ENCODE results near the gene AUNIP.
A peak's percentile ranks its signal among the peaks of the same experiment; 100 is the strongest.

Gene AUNIP, protein sequence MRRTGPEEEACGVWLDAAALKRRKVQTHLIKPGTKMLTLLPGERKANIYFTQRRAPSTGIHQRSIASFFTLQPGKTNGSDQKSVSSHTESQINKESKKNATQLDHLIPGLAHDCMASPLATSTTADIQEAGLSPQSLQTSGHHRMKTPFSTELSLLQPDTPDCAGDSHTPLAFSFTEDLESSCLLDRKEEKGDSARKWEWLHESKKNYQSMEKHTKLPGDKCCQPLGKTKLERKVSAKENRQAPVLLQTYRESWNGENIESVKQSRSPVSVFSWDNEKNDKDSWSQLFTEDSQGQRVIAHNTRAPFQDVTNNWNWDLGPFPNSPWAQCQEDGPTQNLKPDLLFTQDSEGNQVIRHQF

DNA sequence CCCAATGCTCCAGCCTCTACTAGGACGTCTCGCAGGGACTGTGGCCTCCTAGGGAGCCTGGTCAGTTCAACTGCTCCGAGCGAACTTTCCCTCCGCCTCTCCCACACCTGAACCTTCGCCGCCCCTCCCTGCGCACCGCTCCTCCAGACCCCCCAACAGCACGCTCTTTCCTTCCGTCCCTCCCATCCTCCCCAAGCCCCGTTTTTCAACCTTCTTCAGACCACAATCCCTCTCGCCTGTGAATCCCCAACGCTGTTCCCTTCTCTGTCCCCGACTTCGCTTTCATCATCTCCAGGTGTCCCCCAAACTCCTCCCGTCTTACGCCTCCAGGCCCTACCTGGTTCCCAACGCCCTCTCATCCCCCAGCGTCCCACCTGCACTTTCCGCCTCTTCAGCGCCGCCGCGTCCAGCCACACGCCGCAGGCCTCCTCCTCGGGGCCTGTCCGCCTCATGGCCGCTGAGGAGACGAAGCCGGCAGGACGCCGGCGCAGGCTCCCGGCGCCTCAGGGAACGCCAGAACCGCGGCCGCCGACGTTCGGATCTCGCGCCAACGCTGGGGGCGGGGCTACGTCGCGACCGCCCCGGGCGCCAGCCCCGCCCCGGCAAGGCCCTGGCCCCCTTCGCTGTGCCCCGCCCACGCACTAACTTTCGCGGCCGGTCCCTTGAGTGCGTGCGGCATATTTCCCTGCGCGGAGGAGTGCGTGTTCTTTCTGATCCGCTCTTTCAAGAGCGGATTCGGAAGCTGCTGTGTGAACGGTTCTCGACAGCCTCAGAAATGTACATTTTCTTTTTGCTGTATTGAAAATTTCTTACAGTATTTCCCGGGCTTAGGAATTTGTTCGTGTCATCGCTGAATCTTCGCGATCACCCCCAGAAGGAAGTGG lies at the start of gene AUNIP:
AUNIP (minus strand) TSS at position 552 of the 884 bp plus-strand sequence; CDS start at position 452, 100 bp downstream.
- peak; percentile 86 for DNase-seq (ENCODE audit: low spot score)

DNA sequence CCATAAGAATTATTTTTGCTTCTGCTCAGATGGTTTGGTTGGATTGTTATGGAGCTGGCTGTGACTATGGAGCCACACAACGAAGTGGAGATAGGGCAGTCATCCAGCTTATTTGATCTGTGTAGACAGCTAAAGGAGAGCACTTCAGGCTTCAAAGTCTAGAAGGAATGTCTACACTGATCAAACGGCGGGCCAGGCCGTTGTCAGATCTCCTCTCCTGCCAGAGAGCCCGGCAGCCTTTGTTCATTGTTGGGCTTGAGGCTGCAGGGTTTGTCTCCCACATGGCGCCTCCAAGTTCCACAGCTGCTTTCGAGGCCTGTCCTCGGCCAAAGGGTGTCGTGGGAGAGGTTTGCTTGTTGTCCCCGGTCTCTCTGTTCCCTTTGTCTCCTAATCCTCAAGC lies 49.8 kb upstream of the AUNIP start:
- DNase-seq (ENCODE audit: low spot score): no peak

DNA sequence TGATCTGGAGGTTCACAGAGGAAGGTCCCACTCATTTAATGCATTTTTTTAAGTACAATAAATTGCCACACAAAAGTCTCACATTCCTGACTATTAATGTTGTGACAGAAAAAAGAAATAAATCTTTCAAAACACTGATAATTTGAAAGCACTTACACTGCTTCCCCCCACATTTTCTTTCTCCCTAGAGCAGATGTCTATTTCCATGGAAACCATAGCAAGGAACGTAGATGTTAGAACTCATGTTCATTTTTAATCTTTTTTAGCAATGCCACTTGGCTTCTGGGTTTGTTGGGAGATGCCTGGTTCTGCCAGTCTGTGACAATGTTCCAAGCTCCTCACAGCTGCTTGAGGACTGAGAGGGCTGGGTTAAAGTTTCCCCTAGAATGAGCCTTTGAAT lies 48.9 kb upstream of the AUNIP start:
- no peak for DNase-seq (ENCODE audit: low spot score)

DNA sequence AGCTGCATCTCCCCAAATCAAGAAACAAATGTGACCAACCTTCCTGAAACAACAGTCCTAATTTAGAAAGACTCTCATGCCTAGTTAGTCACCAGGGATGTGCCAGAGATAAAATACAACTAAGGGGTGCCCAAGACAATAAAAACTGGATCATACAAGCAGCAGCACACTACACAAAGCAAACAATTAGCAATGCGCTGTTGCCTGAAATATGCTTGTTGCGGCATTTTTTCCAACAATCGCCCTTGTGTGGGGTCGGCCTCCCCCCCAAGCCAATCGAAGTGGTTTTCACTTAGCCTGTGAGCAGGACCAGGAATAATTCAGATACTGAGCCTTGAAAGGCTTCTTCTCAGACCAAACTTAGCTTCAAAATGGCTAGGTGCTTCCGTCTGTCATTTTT lies 48.3 kb upstream of the AUNIP start:
- DNase-seq (ENCODE audit: low spot score): no peak

DNA sequence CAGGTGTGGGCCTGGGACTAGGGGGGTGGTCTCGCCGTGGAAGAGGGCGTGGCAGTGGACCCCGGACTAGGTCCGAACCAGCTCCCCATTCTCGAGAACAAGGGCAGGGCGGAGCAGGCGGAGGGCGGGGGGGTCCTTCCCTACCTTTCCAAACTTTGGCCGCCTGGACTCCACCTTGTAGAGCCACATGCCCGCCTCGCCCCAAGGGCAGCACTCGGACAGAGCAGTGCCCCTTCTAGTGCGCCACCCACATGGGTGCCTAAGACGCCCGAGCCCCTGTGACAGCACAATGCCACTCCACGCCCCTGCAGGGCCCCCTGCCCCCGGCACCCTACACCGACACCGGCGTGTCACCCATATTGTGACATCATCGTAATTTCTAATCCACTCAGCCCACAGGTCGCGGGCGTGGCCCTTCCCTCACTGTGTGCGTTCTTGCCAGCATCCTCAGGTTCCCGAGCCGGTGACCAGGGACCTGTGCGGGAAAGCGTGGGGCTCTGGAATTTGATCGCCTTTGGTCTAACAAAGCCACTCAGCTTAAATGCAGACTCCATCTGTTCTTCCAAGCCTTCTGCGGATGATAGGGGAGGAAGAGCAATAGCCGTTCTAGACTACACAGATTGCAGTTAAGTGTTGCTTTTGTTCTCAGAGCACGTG lies 47.5 kb upstream of the AUNIP start:
- DNase-seq (ENCODE audit: low spot score): no peak

DNA sequence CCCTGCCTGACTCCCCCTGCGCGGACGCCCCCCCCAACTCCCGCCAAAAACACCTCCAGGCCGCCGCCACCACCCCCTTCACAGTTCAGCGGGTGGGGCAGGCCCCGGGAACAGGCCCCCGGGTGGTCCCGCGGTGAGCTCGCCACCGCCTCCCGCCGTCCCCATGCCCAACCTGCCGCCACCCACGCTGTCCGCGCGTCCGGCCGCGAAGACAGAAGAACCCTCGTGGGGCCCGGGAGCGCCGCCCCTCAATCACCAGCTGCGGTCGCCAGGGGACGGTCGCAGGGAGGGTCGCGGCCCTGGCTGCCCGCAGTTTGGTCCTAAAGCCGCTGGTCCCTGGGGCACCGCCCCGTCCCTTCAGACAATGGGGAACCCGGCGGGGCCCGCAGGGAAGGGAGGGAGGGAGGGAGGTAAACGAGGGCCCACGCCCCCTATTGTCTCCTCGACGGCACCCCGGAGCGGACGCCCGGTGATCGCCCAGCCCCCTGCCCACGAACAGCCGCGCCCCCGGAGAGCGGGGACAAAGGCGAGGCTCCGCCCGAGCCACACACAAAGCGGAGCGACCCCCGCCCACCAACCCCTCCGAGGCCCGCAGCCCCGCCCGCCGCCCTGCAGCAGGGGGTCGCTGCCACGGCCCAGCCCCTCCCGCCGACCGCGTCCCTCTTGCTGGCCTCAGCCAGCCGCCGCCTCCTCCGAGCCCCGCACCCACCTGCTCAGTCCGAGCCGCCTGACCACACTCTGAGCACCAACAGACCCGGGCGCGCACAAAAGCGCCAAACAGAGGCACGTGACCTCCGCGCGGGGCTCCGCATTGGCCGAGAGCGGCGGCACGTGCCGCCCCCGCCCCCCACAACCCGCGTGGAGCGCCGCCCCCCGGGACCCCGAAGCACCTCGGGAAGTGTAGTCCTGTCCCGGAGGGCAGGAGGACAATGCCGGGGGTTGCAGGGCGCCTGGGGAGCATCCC lies 46.7 kb upstream of the AUNIP start, which contains the start of gene STMN1:
STMN1 (minus strand) TSS at position 740 of the 964 bp plus-strand sequence. CDS start 1,743 bp downstream, outside the sequence.
- peak; percentile 52 for DNase-seq (ENCODE audit: low spot score)

DNA sequence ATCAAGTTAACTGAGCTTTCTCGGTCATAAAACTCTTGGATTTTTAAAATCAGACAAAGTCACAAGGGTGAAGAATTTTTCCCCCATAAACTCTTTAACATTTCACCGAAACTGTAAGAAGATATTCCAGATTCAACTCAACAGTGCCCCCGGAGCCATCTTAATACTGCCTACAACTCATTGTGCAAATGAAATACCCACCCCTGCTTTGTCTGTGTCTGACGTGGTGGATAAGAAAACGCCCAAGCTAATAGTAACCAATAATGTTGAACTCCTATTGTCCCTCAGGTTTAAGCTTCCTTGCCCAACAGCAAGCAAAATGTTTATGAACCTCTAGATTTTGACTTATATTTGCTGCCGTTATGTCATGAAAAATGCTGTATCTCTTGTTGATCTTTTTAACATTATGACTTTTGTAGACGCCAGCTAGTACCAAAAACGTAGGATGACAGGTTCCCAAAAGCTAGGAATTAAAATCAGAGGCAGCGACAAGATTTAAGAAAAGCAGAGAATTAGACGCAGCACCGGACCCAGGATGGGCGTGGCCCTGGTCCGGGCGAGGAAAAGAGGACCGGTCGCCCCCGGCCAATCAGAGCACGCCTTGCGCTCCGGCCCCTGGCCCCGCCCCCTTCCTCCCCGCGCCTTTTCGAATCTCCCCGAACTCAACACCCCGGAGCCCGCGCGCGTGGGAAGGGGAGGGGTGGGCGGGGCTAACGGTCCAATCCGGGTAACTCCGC lies 45.9 kb upstream of the AUNIP start:
- DNase-seq (ENCODE audit: low spot score): peak; percentile 83

DNA sequence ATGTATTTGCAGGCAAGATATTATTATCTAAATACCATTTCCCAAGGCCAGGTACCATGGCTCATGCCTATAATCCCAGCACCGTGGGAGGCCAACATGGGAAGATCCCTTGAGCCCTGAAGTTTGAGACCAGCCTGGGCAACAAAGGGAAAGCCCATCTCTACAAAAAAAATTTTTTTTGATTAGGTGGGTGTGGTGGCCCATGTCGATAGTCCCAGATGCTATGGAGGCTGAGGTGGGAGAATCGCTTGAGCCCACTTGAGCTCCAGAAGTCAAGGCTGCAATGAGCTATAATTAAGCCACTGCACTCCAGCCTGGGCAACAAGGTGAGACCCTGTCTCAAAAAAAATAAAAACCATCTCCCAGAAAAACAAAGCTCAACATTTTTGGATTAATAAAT lies 44.7 kb upstream of the AUNIP start:
- no peak for DNase-seq (ENCODE audit: low spot score)

DNA sequence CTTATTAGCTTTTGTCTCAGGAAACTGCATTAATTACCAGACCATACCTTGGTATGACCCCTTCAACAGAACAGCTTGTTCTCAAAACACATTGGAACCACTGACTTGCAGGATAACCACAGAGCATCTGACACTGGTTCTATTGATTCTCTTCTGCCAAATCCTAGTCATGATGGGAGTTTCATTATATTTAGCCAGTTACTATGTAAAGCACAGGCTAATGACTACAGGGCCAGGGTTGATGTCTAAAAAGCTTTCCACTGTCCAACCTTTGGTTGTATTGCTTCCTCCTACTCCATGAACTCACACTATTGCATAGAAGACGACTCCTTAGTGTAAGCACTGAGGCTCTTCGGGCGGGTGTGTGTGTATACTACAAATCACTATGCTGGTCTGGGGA lies 43.2 kb upstream of the AUNIP start:
- no peak for DNase-seq (ENCODE audit: low spot score)

DNA sequence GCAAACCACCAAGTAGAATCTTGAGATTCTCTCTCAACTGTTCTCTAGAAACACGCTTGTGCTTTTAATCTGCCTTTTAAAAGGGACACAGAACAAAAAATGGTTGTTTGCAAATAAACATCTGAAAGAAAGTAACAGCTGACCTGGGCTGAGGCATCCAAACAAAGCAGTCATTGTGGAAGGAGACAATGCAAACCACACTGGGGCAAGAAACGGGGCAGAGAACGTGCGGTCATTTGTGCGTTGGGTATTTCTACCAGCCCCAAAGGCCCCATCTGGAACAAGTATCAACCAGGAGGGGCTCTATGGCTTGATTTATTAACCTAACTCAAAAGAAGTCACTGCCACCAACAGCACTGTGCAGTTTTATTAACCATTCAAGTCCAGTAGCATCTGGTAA lies 41.0 kb upstream of the AUNIP start:
- DNase-seq (ENCODE audit: low spot score): no peak

DNA sequence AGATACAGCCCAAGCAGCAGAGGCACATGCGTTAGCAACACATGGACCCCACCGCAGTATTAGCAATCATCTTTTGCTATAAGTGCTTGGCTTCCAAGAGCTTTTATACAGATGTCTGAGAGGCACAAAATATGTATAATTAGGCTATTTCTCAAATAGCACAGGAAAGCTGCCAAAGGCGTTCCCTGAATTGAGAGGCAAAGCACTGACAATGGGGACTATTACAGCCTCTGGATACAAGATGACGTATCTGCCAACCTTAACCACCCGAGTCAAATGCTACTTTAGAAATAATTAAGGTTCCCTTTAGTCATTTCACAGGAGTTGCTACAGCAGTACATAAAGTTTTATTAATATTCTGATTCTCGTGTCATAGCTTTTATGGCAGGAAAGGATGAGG lies 40.5 kb upstream of the AUNIP start:
- no peak for DNase-seq (ENCODE audit: low spot score)

DNA sequence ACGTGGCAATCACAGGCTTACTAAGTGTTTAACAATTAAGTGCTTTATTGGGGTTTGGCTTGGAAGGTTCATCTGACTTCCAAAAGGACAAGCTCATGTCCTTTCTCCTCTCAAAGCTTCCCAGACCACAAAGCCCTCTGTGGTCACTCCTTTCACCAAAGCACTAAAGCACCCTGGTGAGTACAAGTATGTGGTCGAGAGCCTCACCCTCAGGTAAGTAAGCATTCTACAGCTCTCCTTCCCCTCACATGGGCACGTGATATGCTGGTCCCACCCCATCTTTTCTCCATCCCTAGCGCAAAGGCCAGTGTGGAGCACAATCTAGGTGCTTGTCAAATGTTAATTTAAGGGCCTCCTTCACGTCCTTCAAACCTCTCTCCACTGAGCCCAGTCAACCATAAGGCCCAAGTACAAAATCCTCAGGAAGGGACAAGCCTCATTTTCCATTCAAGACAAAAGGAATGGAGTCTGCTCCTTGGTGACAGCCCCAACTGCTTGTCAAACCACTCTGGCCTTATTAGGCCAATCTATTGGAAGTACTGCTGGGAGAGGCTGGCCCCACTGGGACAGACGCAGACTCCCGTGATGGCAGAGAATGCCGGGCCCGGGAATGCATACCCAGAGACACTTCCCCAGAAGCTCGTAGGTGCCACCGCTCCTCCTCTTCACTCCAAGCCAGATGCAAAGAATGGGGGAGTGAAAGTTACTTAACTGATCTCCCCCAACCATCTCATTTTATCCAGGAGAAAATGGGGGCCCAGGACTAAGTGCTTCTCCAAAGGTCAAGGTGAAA lies 39.2 kb upstream of the AUNIP start:
- DNase-seq (ENCODE audit: low spot score): no peak

DNA sequence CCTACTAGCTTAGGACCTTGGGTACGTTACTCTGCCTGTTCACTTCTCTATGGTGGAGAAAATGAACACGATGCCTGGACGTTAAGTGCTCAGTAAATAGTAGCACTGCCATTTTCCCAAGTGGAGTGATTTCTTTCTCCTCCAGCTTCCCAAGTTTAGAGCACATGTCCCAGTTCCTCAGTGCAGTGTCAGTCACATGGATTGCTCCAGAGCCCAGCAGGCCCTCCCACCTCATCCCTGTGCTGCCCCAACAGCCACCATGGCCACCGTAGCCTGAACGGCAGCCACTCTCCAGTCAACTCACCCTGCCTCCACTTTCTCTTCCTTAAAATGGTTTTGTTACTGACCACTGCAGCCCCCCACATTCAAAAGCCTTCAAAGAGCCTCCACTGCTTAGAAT lies 38.5 kb upstream of the AUNIP start:
- DNase-seq (ENCODE audit: low spot score): no peak

DNA sequence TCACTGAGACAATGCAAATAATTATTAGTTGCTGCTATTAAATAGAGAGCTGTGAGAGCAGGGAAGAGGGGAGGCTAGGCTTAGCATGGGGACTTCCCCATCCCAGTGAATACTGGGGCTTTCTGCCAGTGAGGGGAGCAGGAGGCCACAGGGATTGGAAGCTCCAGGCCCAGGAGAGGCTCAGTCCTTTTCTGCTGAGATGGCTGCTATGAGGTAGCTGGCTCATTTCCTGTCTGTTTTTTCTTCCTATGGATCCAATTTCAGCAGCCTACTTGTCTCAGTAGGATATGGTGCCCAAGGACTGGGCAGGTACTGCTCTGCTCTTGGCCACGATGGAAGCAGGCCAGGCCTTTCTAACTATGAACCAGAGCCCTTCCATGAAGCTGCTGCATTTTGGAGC lies 37.0 kb upstream of the AUNIP start:
- DNase-seq (ENCODE audit: low spot score): no peak

DNA sequence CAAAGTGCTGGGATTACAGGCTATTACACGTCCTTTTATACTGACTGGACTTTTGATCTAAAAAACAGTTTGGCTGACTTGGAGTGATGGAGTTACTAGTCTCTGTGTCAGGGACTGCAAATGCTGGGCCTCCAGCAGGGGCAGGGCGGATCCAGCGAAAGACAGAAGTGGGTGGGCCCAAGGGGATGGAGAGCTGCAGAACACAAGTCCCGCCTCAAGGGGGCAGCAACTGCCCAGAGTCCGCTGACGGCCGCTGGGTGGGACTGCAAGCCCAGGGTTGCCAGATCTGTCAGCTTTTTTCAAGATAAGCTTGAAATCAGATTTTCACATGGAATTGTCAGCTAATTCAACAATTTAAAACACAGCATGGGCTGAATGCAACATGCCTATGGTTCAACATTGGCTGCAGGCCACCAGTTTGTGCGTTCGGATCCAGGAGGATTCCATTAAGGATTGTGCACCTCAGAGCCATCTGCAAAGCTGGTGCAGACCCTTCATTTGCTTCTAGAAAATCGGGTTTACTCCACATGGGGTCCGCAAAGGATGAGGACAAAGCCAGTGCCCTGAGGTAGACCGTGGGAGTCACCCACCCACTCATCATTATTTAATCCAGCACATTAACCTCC lies 36.2 kb upstream of the AUNIP start:
- DNase-seq (ENCODE audit: low spot score): peak; percentile 84

DNA sequence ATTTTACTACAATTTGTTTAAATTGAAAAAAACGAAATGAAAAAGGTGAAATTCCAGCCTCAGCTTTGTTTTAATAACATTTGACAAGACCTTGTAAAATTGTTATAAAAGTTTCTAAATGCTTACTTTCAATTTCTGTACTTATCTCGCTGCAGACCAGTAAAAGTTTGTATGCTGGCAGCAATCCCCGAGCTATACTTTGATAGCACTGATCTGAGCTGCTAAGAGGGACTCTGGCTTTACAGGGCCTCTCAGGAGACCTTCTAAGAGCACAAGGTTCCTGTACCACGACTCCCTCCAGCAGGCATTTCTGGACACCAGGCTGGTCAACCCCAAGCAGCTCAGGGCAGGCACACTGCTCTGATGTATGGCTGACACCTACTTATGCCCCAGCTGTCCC lies 33.9 kb upstream of the AUNIP start:
- no peak for DNase-seq (ENCODE audit: low spot score)

DNA sequence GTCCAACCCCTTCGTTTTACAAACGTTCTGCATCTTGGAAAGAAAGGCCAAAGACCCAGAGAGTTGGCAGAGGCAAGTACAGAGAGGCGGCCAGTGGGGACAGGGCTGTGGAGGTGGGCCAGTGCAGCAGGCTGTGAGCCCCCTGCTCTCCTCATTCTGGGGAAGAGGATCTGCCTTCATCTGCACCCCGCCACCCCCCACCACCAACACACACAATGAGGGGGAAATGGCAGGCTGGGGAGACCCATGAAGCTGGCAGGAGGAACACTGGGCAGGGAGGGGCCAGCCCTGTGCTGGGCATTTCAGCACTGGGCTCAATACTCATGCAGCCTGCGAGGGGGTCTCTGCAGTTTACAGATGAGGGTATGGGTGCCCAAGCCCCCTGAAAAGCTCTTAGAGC lies 32.3 kb upstream of the AUNIP start:
- DNase-seq (ENCODE audit: low spot score): no peak

DNA sequence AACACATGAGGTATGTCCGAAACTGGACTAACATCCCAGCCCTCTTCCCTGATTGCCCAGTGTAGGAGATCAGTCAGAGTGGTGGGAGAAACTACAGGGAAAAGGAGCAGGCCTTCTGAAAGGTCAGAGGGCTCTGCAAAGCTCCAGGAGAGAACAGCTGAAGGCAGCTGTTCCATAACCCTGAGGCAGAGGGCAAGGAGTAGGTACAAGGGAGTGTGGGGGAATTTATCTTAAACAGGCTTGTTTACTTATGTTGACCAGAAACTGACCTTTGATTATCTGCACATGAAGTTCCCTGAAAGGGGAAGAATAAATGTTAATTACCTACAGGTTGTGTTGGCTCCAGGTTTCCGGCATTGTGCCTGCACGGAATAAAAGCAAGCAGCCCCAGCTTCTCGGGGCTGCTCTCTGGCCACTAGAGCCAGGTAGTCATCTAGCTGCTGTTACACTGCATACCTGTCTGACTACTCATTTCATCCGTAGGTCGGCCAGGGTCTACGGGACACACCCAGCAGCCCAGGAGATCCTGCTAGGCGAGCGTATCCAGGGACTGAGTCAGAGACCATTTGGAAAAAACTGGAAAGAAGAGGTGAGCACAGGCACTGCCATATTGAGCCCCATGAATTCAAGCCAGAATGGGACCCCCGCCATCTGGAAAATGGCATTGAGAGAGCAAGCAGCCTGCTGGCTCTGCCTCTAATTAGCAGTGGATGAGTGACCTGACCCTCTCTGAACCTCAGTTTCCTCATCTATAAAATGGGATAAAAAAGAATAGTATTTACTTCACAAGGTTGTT lies 31.2 kb upstream of the AUNIP start:
- DNase-seq (ENCODE audit: low spot score): no peak

DNA sequence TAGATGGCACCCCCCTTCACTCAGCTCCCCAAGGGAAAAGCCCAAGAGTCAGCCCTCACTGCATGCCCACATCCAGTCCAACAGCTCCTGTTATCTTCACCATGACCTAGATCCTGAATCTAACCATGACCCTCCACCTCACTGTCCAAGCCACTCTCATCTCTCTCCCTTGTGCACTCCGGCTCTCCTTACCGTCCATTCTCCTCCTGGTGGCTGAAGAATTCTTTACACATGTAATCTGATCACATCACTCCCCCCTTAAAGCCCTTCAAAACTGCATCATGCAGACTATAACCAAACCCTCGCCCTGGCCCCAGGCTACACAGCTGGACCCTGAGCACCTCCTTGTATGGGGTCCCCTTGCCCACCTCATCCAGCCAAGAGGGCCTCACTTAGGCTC lies 30.2 kb upstream of the AUNIP start:
- no peak for DNase-seq (ENCODE audit: low spot score)

Measured in hematopoietic multipotent progenitor cell treated with erythropoietin and hydrocortisone succinate and interleukin-3 and kit ligand, for 17 days (in vitro differentiated cells).